AG04449 (cell line): ENCODE results near the gene PLAU.

ENCODE experiments used
- CTCF ChIA-PET: fragments of 350-600 bp; formaldehyde crosslinking; extraction: SDS; loops from one replicate; lab custom pipeline; 2021; ENCODE audit warnings: antibody characterized with exemption; lab: Yijun Ruan, JAX
- POLR2A ChIA-PET: fragments of 400-600, 350-600 bp; formaldehyde crosslinking; extraction: SDS; loops from one replicate; lab custom pipeline; 2020; ENCODE audit warnings: antibody characterized with exemption, inconsistent platforms; lab: Yijun Ruan, JAX
- DNase-seq: peaks from one replicate; pipeline ENCODE4 v3.0.0-alpha.2; 2010; ENCODE audit warnings: low read depth, low spot score
- H3K4me3 ChIP-seq: 2 replicates; pipeline ENCODE4 v1.5.1; 2011; ENCODE audit warnings: low read depth, mild to moderate bottlenecking, control low read depth, low read length
- TF ChIP-seq, protein P1 (sequence below): IDR thresholded peaks from one replicate; pipeline ENCODE4 v1.5.1; 2011; ENCODE audit warnings: mild to moderate bottlenecking, moderate library complexity, low read length, control low read depth, inconsistent platforms; ENCODE audit not compliant: insufficient read depth; ENCODE audit errors: missing control alignments

Gene PLAU

DNA sequence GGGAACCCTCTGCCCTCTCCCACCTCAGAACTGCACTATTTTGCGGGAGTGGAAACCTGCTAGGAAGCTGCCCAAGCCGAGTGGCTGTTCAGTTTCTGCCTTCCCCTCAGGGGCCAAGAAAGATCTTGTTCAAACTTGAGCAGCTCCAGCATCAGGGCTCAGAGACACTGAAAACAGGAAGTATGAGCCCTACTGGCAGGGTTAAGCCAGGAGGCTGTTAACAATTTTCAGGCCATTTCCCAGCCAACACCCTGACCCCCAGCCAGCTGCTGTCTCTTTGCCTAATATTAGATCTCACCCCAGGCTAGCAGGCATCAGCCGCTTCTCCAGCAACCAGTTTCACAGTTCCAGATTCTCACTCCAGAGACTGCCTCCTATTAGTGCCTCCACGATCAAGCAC, 9.2 kb downstream of the PLAU start:
- TF ChIP-seq, protein P1, sequence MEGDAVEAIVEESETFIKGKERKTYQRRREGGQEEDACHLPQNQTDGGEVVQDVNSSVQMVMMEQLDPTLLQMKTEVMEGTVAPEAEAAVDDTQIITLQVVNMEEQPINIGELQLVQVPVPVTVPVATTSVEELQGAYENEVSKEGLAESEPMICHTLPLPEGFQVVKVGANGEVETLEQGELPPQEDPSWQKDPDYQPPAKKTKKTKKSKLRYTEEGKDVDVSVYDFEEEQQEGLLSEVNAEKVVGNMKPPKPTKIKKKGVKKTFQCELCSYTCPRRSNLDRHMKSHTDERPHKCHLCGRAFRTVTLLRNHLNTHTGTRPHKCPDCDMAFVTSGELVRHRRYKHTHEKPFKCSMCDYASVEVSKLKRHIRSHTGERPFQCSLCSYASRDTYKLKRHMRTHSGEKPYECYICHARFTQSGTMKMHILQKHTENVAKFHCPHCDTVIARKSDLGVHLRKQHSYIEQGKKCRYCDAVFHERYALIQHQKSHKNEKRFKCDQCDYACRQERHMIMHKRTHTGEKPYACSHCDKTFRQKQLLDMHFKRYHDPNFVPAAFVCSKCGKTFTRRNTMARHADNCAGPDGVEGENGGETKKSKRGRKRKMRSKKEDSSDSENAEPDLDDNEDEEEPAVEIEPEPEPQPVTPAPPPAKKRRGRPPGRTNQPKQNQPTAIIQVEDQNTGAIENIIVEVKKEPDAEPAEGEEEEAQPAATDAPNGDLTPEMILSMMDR = no peak
- POLR2A ChIA-PET = no interaction called here
- H3K4me3 ChIP-seq = no peak overlapping the region
- CTCF ChIA-PET = interaction anchor here (0.7 to 4.6 kb wide), 8 partner anchors 9 to 41 kb away, joined by 3 to 15 read pairs (median 4); no protein-coding TSS in a partner anchor
- DNase-seq = no peak

DNA sequence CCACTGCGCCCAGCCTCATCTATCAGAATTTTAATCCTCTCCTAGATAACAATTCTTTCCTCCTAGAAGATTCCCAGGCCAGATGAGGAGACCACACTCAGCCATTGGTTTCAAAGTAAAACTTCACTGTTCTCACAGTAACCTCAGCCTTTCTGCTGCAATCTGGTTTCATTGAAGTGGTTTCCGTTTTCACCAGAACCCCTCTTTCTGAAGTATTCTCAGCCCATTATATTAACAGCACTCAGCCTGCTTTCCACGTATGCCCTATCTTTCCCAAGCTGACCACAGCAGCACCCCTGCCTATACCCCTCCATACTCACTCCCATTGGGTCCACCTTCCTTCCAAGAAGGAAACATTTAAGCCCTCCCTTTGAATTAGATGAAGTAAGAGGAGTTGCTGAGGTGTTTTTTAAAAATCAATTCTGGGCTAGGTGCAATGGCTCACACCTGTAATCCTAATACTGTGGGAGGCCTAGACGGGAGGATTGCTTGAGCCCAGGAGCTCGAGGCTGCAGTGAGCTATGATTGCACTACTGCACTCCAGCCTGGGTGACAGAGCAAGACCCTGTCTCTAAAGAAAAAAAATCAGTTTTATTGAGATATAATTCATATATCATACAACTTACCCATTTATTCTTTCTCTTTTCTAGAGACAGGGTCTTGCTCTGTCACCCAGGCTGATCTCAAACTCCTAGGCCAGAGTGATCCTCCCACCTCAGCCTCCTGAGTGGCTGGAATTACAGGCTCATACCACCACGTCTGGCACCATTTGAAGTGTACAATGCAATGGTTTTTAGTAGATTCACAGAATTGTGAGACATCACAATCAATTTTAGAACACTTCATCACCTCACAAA, 11.3 kb downstream of the PLAU start:
- TF ChIP-seq, protein P1 = no peak
- POLR2A ChIA-PET = no interaction called here
- no peak overlapping the region for H3K4me3 ChIP-seq
- DNase-seq = no peak
- CTCF ChIA-PET = interaction anchor here (1.7 kb wide), 1 partner anchor 18 kb away, joined by 5 read pairs; no protein-coding TSS in a partner anchor

DNA sequence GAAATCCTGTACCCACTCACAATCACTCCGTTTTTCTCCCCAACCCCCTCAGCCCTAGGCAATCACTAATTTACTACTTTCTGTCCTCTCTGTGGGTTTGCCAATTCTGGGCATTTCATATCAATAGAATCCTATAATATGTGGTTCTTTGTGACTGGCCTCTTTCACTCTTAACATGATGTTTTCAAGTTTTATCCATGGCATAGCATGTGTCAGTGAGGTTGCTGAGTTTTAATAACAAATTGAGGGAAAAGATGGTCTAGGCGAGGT, 11.9 kb downstream of the PLAU start:
- DNase-seq = no peak
- ChIA-PET POLR2A (no interaction called here), CTCF (interaction anchor here (1.7 kb wide), 1 partner anchor 18 kb away, joined by 5 read pairs; no protein-coding TSS in a partner anchor)
- H3K4me3 ChIP-seq = no peak overlapping the region
- TF ChIP-seq, protein P1 = no peak

DNA sequence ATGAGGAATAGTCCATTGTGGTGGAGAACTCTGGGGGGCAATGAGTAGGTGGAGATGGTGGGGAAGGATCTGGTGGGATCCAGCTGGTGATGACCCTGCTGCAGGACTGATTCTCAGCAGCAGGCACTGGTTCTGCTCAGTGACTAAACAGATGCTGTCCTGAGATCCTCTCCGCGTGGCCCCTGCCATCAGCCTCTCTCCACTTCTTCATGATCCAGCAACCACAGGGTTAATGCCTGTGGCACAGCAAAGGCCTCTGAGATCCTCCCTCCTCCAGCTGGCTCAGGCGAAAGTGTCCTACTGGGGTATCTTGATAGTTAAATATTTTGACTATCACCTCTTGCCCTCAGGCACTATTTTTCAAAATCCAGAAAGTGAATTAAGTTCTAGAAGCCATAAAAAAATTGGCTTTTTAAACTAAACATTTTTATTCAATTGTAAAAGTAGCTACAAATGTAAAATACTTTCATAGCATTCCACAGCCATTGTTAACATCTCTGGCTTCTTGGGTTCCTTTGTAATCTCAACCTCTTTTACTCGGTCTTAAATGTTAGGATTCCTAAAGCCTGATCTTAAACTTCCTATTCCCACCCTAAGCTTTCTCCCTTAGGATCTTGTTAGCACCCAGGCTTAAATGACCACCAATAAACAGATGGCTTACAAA, 13.1 kb downstream of the PLAU start:
- TF ChIP-seq, protein P1 = no peak
- no peak for DNase-seq
- ChIA-PET POLR2A (interaction anchor here (0.9 to 1.0 kb wide), 2 partner anchors 17 to 37 kb away, joined by 3 read pairs; no protein-coding TSS in a partner anchor), CTCF (interaction anchor here (1.0 to 10.8 kb wide), 8 partner anchors 9 to 44 kb away, joined by 3 to 145 read pairs (median 4); no protein-coding TSS in a partner anchor)
- no peak overlapping the region for H3K4me3 ChIP-seq

DNA sequence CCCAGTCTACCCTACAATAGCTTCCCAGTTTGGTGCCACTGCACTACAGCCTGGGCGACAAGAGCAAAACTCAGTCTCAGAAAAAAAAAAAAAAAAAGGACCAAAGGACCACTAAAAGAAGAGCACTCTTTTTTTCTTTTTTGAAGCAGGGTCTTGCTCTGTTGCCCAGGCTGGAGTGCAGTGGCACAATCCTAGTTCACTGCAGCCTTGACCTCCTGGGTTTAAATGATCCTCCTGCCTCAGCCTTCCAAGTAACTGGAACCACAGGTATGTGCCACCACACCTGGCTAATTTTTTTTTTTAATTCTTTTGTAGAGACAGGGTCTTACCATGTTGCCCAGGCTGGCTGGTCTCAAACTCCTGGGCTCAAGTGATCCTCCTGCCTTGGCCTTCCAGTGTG, 14.0 kb downstream of the PLAU start:
- DNase-seq = no peak

More for the DNA sequence above, 14.0 kb downstream of the PLAU start:
- CTCF ChIA-PET = interaction anchor here (1.0 to 10.8 kb wide), 5 partner anchors 8 to 45 kb away, joined by 3 to 145 read pairs (median 4); no protein-coding TSS in a partner anchor
- POLR2A ChIA-PET = interaction anchor here (0.9 kb wide), 1 partner anchor 16 kb away, joined by 3 read pairs; no protein-coding TSS in a partner anchor
- H3K4me3 ChIP-seq = no peak overlapping the region
- TF ChIP-seq, protein P1 = no peak
